Activated naive CD8-positive, alpha-beta T cell treated with anti-CD3 and anti-CD28 coated beads, Interleukin-2, amount 50 U/mL, for 24 hours (primary cell): ENCODE results near the gene MIPEP.

Experiments
- ATAC-seq: fragments of 150-1000 bp; cut with Tn5 transposase; one replicate; pipeline ENCODE4 v1.10.0; 2021
- DNase-seq: peaks from one replicate; pipeline ENCODE4 v3.0.0; 2021
- H3K27ac Mint-ChIP-seq: one replicate; pipeline ENCODE4 v1.8.0; 2021; ENCODE audit warnings: mild to moderate bottlenecking, mixed read lengths
- H3K27me3 Mint-ChIP-seq: one replicate; pipeline ENCODE4 v1.8.0; 2021; ENCODE audit warnings: mixed read lengths
- H3K36me3 Mint-ChIP-seq: one replicate; pipeline ENCODE4 v1.8.0; 2021; ENCODE audit warnings: low read depth, mixed read lengths
- H3K4me1 Mint-ChIP-seq: one replicate; pipeline ENCODE4 v1.8.0; 2021; ENCODE audit warnings: mixed read lengths
- H3K4me3 Mint-ChIP-seq: one replicate; pipeline ENCODE4 v1.8.0; 2021; ENCODE audit warnings: mild to moderate bottlenecking, moderate library complexity, mixed read lengths
- H3K9me3 Mint-ChIP-seq: one replicate; pipeline ENCODE4 v1.8.0; 2021; ENCODE audit warnings: mixed read lengths

The MIPEP gene

GRCh38 chr13:23686948-23687347, 202.3 kb downstream of the MIPEP start:
- H3K9me3 Mint-ChIP-seq, result peaks cover 7% of the 10 kb centered on the region
- no peak overlapping the region for H3K4me3 Mint-ChIP-seq
- ATAC-seq (no peak), DNase-seq (no peak)
- H3K36me3 Mint-ChIP-seq, result no peaks in the 10 kb centered on the region
- H3K4me1 Mint-ChIP-seq, result no peaks in the 10 kb centered on the region
- no peak overlapping the region for H3K27ac Mint-ChIP-seq
- no peaks in the 10 kb centered on the region for H3K27me3 Mint-ChIP-seq

GRCh38 chr13:23685416-23685815, 203.8 kb downstream of the MIPEP start:
- DNase-seq (no peak), ATAC-seq (no peak)
- Mint-ChIP-seq H3K27me3 (no peaks in the 10 kb centered on the region), H3K36me3 (no peaks in the 10 kb centered on the region), H3K9me3 (peaks cover 7% of the 10 kb centered on the region), H3K4me3 (no peak overlapping the region), H3K4me1 (no peaks in the 10 kb centered on the region), H3K27ac (no peak overlapping the region)

- peaks cover 7% of the 10 kb centered on the region for H3K9me3 Mint-ChIP-seq
Observed at GRCh38 chr13:23684647-23685046, 204.6 kb downstream of the MIPEP start.

GRCh38 chr13:23683084-23683483, 206.1 kb downstream of the MIPEP start:
- Mint-ChIP-seq H3K4me3 (no peak overlapping the region), H3K27me3 (no peaks in the 10 kb centered on the region), H3K27ac (no peak overlapping the region), H3K36me3 (no peaks in the 10 kb centered on the region), H3K9me3 (peaks cover 7% of the 10 kb centered on the region), H3K4me1 (peaks cover 10% of the 10 kb centered on the region)
- DNase-seq, result no peak
- no peak for ATAC-seq

More at GRCh38 chr13:23684647-23685046, 204.6 kb downstream of the MIPEP start:
- Mint-ChIP-seq H3K4me1 (no peaks in the 10 kb centered on the region), H3K27me3 (no peaks in the 10 kb centered on the region), H3K4me3 (no peak overlapping the region), H3K27ac (no peak overlapping the region), H3K36me3 (no peaks in the 10 kb centered on the region)
- ATAC-seq (no peak), DNase-seq (no peak)

GRCh38 chr13:23680845-23681669, 208.1 kb downstream of the MIPEP start:
- H3K4me1 Mint-ChIP-seq, result peaks cover 10% of the 10 kb centered on the region
- H3K36me3 Mint-ChIP-seq, result no peaks in the 10 kb centered on the region
- H3K9me3 Mint-ChIP-seq, result peaks cover 4% of the 10 kb centered on the region
- H3K4me3 Mint-ChIP-seq, result no peak overlapping the region
- H3K27ac Mint-ChIP-seq, result no peak overlapping the region
- no peak for DNase-seq
- peaks cover under 1% of the 10 kb centered on the region for H3K27me3 Mint-ChIP-seq
- ATAC-seq, result no peak
